Glutamatergic neuron (in vitro differentiated cells): ENCODE data around the gene SPTSSA. TPM values are rescaled to one million over a fixed set of nuclear protein-coding genes. Genes with fewer than 3 reads are reported as not detected.

Experiments used
- DNase-seq: peaks from one replicate; pipeline ENCODE4 v3.0.0; 2022
- H3K27ac Mint-ChIP-seq: one replicate; pipeline ENCODE4 v1.8.0; 2020; ENCODE audit warnings: mild to moderate bottlenecking, mixed read lengths, inconsistent platforms; ENCODE audit not compliant: unreplicated experiment
- H3K27me3 Mint-ChIP-seq: one replicate; pipeline ENCODE4 v1.8.0; 2020; ENCODE audit warnings: mild to moderate bottlenecking, moderate library complexity, mixed read lengths, inconsistent platforms; ENCODE audit not compliant: unreplicated experiment
- H3K36me3 Mint-ChIP-seq: one replicate; pipeline ENCODE4 v1.8.0; 2020; ENCODE audit warnings: mild to moderate bottlenecking, mixed read lengths, inconsistent platforms; ENCODE audit not compliant: unreplicated experiment
- H3K4me1 Mint-ChIP-seq: one replicate; pipeline ENCODE4 v1.8.0; 2020; ENCODE audit warnings: mild to moderate bottlenecking, low read depth, mixed read lengths, inconsistent platforms; ENCODE audit not compliant: unreplicated experiment
- H3K4me3 Mint-ChIP-seq: one replicate; pipeline ENCODE4 v1.8.0; 2020; ENCODE audit warnings: mild to moderate bottlenecking, mixed read lengths, inconsistent platforms; ENCODE audit not compliant: unreplicated experiment
- H3K9me3 Mint-ChIP-seq: one replicate; pipeline ENCODE4 v1.8.0; 2020; ENCODE audit warnings: mild to moderate bottlenecking, moderate library complexity, mixed read lengths, inconsistent platforms; ENCODE audit not compliant: unreplicated experiment
- CTCF ChIP-seq: fragments of 200-600 bp; sonication (generic); IDR thresholded peaks from one replicate; pipeline ENCODE4 v1.5.0; 2021; ENCODE audit not compliant: partially characterized antibody, unreplicated experiment
- total RNA-seq: library from RNA; stranded (reverse); fragmentation: NEBNext Ultra II Directional; extraction: Animal tissue kit (Norgen Biotek cat#: 25700); gene quantifications from one replicate; pipeline ENCODE4 v1.2.1, GENCODE V29; 2021; ENCODE audit not compliant: unreplicated experiment

Gene SPTSSA
- total RNA-seq, 1 donor from 2014 or later = 21.4 TPM

GRCh38 chr14:34383839-34384238 lies 78.2 kb downstream of the SPTSSA start:
- H3K4me1 Mint-ChIP-seq = peaks cover 17% of the 10 kb centered on the region
- TF ChIP-seq CTCF = no peak
- no peak overlapping the region for H3K27ac Mint-ChIP-seq
- no peaks in the 10 kb centered on the region for H3K9me3 Mint-ChIP-seq
- no peak overlapping the region for H3K4me3 Mint-ChIP-seq
- no peak for DNase-seq
- H3K36me3 Mint-ChIP-seq = no peaks in the 10 kb centered on the region
- H3K27me3 Mint-ChIP-seq = peaks cover 5% of the 10 kb centered on the region

Other genes with a start within 250 kb of the SPTSSA start
- gene EAPP, start 77.5 kb upstream of the SPTSSA start, total RNA-seq = 33.2 TPM
- gene SNX6, start 167.9 kb upstream of the SPTSSA start, total RNA-seq = 71.3 TPM